GM18858 (cell line): ENCODE measurements around the gene TECPR2.
"Not testable (repeated sequence)": the region's sequence is repeated elsewhere in the genome, so short reads cannot be mapped to it uniquely, and the experiment has no call there.

Experiments
- ATAC-seq: cut with Tn5 transposase; IDR thresholded peaks from one replicate; pipeline ENCODE4 v1.9.1; 2021; ENCODE audit not compliant: unreplicated experiment

TECPR2 gene, protein sequence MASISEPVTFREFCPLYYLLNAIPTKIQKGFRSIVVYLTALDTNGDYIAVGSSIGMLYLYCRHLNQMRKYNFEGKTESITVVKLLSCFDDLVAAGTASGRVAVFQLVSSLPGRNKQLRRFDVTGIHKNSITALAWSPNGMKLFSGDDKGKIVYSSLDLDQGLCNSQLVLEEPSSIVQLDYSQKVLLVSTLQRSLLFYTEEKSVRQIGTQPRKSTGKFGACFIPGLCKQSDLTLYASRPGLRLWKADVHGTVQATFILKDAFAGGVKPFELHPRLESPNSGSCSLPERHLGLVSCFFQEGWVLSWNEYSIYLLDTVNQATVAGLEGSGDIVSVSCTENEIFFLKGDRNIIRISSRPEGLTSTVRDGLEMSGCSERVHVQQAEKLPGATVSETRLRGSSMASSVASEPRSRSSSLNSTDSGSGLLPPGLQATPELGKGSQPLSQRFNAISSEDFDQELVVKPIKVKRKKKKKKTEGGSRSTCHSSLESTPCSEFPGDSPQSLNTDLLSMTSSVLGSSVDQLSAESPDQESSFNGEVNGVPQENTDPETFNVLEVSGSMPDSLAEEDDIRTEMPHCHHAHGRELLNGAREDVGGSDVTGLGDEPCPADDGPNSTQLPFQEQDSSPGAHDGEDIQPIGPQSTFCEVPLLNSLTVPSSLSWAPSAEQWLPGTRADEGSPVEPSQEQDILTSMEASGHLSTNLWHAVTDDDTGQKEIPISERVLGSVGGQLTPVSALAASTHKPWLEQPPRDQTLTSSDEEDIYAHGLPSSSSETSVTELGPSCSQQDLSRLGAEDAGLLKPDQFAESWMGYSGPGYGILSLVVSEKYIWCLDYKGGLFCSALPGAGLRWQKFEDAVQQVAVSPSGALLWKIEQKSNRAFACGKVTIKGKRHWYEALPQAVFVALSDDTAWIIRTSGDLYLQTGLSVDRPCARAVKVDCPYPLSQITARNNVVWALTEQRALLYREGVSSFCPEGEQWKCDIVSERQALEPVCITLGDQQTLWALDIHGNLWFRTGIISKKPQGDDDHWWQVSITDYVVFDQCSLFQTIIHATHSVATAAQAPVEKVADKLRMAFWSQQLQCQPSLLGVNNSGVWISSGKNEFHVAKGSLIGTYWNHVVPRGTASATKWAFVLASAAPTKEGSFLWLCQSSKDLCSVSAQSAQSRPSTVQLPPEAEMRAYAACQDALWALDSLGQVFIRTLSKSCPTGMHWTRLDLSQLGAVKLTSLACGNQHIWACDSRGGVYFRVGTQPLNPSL (N-terminal part only)

DNA sequence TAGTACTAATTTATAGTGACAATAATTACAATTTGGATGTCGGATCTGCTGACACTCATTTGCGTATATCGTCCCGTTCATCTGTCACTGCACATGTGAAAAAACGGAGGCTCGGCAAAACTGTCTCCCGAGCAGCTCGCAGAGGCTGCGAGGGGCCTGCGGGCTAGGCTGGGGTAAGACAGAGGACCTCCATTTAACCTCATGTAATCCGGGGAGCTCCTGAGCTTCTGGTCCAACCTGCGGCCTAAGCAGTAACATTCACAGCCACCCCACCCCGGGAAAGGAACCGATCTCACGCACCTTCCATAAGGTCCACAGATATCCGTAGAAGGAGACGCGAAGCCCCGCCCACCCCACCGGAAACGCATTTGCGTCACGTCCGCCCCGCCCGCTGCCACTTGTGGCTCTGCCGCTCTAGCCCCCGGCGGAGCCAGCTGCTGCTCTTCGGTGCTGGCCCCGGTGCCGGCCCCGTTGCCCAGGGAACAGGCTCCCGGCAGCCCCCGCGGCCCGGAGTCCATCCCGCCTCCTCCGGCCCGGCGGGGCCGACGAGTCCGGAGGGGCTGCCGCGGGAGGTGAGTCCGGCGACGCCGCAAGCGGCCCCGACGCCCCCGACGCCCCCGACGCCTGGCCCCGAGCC lies at the start of gene TECPR2, which contains the start of gene CINP:
TECPR2 (plus strand) TSS at position 397 of the 637 bp plus-strand sequence. CDS start 13,781 bp downstream, outside the sequence.
CINP (minus strand) TSS at position 346 of the 637 bp plus-strand sequence; CDS start at position 307, 39 bp downstream.
- ATAC-seq: peak; percentile 70

DNA sequence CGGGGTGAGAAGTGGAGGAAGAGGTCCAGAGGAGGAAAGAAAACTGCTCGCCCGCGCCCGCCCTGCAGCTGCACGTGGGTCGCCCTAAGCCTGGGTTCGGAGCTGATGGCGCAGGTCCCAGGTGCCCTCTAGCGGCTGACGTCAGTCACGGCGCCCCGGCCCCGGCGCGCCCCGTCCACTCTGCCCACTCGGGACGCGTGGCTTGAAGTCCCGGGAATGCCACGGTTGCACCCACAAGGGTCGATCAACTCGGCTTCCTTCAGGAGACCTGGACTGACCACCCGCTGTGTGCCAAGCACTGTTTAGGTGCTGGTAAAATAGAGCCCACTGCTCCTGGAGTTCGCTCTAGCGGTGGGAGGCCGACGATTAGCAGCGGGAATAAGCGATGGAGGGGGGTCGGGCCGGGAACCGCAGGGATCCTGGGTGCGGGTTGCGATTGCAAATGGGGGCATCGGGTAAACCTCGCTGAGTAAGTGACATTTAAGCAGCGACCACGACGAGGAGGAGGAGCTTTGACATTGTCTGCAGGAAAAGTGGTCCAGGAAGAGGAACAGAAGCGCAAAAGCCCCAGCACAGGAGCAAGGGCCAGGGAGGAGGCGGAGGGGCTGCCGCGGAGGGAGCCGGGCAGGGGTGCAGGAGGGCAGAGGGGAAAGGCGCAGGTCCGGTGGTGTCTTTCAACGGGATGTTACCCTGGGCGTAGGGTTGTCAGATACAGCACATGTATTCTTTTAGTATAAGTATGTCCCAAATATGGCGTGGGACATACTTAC lies 48.3 kb upstream of the TECPR2 start:
- ATAC-seq: peak; percentile 43

DNA sequence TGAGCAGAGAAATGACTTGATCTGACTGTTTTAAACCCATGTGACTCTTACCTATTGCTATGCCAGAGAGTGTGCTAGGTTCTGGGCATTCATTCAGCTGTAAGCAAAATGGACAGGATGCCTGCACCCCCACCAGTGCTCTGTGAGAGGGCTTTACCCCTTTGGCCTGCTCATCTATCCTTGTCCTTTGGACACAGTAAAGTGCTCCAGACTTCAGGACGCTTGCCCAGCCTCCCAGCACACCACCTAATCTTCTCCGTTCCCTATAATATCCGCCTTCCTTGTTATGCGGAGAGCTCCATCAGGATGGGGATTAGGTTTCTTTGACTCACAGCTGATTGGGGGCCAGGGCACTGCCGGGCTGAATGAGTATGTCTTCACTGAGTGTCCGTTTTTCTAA lies 47.6 kb upstream of the TECPR2 start:
- ATAC-seq: no peak

DNA sequence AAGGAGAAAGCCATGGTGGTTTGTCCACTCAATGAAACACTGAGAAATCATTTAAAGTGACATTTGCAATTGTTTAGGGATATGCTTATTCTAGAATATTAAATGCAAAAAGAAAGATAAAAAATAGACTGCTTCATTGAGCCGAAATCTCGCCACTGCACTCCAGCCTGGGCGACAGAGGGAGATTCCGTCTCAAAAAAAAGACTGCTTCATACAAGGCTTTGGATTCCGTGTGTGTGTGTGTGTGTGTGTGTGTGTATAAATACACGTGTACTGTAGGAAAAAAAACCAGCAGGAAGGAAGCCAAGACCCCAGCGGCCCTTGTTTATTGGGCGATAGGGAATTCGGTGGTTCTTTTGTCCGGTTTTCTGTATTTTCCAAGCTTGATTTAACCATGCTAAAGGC lies 46.4 kb upstream of the TECPR2 start:
- ATAC-seq: no peak

DNA sequence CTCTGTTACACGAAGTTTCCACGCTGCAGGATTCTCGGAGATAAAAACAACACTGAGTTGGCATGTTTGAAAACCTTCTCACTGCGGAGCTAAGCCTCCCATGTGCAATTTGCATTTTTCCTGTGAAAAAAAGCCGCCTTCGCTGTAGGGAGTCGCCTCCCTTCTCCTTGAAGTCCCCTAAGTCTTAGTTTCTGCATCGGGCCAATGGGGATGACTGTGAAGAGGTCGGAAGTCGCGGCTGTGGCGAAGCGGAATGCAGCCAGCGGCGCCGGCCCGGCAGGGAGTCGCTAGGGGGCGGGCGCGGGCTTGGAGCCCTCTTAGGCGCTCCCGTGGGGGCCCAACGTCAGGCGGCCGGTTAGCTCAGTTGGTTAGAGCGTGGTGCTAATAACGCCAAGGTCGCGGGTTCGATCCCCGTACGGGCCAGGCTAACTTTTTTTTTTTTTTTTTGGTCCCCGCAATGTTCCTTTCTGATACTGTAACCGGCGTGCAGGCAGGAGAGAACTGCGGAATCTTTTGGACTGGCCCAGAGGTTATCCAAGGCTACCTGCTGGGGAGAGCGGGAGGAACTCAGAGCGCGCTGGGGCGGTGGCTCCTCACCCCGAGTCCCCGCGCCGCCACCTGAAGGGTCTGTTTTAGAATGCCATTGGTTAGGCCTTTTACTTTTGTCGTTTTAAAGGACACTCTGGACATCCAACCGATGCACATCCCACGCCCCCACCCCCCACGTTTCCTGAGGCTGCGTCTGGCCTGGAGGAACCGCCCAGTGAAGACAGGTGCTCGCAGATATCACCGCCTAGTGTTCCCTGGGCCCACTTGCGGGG lies 45.8 kb upstream of the TECPR2 start:
- ATAC-seq: peak; percentile 46

DNA sequence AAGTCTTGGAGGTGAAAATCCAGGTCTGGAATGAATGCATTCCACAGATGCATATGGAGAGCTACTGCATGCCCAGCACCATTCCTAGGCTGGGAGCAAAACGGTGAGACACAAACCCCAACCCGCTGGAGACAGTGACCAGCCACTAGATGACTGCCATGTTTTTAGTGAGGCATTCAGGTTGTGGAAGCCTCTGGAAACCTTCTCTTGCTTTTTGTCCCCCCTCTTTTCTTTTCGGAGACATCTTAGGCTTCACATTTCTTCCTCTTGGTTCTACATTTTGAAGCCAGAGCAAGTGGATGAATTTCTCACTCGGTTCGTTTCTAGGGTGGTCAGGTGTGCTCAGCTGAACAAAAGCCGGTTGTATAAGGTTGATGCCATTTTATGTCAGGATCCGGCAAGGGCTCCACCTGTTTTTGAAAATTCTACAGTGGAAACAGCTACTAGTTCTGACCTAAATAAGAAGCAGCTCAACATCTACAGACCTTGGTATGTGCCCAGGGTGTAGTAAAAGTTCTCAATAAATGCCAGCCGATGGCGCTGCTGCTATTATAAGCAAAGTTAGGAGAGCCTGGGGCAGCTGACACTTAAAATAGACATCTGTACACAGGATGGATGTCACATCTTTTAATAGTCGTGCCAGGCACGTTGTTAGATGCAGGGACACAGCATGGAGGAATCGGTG lies 45.0 kb upstream of the TECPR2 start:
- no peak for ATAC-seq

DNA sequence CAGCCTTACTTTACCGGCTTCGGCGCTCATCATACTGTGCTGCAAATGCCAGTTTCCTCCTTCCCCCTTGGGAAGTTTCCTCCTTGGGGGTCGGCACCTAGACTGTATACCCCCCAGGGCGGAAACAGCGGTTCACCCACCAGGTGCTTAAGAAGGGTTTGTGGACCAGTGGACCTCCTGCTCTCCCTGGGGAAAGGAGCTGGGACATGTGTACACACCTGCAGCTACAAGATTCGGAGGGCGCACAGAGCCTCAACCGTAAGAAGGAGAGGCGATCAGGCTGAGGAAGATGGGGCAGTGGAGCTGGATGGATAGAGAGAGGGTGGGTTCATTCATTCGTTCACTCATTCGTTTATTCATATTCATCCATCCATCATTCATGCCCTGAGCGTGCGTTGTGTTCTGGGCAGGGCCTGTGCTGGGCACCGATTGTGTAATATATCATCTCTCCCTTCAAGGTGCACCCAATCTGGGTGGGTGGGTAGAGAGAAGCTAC lies 43.9 kb upstream of the TECPR2 start:
- ATAC-seq: no peak

DNA sequence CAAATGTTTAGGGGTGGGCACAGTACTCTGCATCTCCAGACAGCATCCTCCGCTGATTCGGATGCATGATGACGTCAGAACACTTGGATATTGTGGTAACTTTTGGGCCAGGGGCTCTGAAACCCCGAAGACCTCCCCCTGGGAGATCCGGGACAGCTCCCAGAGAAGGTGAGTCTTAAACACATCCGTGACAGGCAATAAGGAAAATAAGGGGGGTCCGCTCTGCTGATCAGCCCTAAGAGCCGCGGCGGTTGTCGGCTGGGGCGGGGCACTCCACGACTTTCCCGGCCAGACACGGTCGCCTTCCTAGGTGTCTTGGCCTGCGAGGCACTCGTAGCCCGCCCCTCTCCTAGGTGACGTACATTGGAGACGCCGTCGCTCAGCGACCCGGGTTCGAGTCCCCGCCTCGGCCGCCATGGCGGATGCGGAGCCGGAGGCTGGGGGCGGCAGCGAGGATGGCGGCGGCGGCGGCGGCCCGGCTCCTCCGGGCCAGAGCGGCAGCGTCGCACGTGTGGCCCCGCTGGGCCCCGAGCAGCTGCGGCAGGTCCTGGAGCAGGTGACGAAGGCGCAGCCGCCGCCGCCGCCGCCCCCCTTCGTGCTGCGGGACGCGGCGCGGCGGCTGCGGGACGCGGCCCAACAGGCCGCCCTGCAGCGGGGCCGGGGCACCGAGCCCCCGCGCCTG lies 43.2 kb upstream of the TECPR2 start, which contains the start of gene ZNF839:
ZNF839 (plus strand) TSS at position 396 of the 682 bp plus-strand sequence; CDS start at position 416, 20 bp downstream.
- peak; percentile 42 for ATAC-seq

DNA sequence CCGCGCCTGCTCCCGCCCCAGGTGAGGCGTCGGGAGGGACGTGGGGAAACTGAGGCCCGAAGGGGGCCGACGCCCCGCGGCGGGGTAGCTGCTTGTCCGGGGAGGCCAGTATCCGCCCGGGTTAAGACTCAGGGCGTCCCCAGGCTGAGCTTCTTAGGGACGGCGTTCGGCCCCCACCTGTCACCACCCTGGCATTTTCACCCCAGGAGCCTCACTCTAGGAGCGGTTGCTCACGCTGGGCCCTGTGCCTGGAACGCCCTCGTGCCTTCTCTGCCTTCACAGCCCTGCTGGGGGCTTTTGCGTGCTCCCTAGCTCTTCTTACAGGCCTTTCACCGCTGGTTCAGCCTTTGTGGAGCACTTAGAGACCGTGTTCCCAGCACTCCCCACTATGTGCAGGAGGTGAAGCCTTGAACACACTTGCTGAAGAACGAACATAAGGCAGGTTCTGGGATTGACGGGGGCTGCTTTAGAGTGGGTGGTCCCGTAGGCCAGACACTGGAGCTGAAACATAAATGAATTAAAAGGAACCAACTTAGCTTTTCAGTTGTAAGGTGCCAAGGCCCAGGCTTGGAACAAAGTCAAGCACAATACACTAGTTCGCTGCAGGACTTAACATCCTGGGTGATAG lies 42.6 kb upstream of the TECPR2 start:
- no peak for ATAC-seq

DNA sequence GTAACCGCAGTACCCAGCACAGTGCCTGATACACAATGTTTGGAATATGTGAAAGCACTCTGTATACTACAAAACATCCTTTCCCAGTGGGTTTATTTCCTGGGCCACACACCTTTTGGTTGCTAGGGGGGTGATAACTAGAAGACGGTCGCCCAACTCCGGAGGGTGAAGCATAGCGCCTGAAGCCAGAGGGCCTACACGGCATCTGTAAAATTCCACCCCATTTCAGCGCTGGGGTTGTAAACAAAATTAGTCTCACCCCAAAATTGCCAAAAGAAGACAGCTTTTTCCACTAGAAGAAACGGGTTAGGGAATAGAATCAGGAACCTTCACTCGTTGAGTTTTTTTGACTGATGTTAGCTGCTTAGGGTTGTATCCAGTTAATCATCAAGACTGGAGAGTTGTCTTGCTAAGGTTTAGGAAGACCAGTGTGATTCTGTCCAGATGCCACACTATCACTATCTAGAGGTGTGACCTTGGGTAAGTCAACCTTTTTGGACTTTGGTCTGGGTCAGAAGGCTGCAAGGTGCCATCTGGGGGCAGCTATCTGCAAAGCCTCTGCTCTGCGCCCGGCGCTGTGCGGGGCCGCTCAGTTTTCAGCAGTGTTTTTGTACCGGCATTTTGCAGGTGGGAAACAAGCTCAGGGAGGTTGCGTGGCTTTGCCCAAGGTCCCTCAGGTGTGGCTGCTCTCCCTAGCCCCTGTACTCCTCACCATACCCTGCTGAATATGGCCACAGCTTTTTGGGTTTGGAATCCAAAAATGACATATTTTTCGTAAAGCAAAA lies 41.9 kb upstream of the TECPR2 start:
- no peak for ATAC-seq

DNA sequence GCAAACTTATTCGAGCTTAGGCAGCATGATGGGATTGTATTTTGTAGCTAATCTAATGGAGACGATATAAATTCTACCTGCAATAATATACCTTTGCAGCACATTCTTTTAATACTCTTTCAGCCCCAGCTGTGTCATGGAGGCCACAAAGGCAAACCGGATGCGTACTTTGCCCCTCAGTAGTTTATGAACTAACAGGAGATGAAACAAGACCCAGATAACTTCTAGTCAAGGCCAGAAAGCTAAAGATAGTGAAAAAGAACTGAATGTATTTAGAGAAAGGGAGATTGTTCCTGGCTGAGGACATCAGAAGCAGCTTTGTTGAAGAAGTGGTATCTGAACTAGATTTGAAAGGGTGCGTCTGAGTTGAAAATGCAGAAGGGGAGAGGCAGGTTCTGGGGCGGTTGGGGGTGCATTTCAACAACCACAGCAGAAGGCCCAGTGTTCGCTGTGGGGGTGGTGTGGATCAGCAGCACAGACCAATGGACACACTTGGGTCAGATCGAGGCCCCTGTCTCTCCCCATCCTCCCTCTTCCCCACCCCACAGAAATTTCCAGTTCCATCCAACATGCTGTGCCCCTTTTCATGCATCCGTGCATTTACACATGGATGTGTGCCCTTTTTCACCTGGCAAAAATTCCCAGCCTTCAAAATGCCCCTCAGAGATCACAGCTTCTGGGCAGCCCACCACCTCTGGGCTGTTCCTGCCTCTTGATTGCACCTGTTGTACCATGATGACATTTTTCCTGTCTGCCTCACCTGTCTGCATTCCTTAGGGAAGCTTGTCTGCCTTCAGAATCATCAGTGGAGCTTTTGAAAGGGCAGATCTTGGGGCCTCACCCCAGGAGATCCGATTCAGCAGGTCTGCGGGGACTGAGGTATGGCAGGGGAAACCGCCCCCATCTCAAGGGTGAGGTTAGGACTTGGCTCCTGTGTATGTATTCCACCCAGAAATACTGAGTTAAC lies 41.0 kb upstream of the TECPR2 start:
- ATAC-seq: no peak

DNA sequence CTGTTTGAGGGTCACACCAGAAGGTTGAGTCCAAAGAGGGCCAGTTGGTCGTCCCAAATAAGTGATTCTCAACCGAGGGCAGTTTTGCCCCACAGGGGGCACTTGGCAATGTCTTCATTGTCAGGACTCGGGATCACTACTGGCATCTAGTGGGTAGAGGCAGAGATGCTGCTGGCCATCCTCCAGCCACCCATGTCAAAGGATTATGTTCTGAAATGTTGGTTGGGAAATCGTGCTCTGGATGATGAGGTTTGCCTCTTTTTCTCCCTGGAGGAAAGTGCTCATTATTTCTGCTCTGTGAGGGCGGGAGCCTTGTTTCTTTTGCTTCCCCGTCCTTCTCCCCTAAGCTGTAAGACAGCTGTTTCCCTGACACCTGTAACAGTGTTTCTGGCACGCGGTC lies 39.6 kb upstream of the TECPR2 start:
- ATAC-seq: no peak

DNA sequence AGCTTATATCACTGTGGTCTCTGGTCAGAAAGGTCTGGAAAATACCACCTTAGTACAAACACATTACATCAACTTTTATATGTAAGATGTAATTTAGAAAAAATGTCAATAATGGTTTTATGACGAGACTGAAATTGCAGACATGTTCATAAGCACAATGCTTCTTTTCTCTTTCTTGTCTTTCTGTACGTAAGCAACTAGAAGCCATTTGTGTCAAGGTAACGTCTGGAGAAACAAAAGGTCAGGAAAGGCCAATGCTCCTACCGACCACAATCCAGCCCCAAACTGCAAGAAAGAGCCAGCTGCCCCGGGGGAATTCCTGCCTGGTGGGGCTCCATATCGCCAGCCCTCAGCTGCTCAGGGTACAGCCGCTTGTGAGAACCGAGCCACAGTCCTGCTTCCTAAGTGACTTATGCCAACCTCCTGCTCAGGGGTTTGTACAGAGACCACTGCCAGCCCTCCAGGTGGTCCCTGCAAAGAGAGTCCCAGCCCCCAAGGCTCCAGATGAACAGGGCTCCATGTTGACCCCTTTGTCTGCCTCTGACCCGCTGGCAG lies 36.9 kb upstream of the TECPR2 start:
- no peak for ATAC-seq

DNA sequence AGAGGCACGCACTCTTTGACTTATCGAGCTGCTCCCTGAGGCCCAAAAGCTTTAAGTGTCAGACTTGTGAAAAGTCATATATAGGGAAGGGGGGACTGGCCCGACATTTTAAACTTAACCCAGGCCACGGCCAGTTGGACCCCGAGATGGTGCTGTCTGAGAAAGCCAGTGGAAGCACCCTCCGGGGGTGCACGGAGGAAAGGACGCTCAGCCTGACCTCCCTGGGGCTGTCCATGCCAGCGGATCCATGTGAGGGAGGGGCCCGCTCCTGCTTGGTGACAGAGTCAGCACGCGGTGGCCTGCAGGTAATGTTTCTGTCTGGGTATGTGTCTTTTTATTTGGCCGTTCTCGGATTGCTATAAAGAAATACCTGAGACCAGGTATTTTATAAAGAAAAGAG lies 36.2 kb upstream of the TECPR2 start:
- no peak for ATAC-seq

DNA sequence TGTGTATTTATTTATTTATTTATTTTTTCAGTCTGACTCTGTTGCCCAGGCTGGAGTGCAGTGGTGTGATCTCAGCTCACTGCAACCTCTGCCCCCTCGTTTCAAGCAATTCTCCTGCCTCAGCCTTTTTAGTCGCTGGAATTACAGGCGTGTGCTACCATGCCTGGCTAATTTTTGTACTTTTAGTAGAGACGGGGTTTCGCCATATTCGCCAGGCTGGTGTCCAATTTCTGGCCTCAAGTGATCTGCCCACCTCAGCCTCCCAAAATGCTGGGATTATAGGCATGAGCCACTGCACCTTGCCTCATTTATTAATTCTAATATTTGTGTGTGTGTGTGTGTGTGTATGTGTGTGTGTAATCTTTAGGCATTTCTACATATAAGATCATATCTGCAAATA lies 33.4 kb upstream of the TECPR2 start:
- not testable (repeated sequence) for ATAC-seq
